HepG2 (cell line): ENCODE data around the gene APBB2. TPM values are rescaled to one million over a fixed set of nuclear protein-coding genes. Genes with fewer than 3 reads are reported as not detected.

Experiments
- ATRX ChIP-seq: sonication (generic); formaldehyde crosslinking; IDR thresholded peaks from 2 replicates; pipeline ENCODE4 v1.4.0; 2020; ENCODE audit warnings: missing genetic modification reagents, borderline replicate concordance
- EHMT2 ChIP-seq: fragments of 200-600 bp; sonication (generic); IDR thresholded peaks from 2 replicates; pipeline ENCODE4 v1.7.0; 2017; ENCODE audit warnings: antibody characterized with exemption, low read depth, low read length, borderline replicate concordance
- ELF1 ChIP-seq: sonication (generic); formaldehyde crosslinking; IDR thresholded peaks from 2 replicates; pipeline ENCODE4 v1.4.0; 2020; ENCODE audit warnings: missing genetic modification reagents
- ETS1 ChIP-seq: sonication (generic); formaldehyde crosslinking; IDR thresholded peaks from 2 replicates; pipeline ENCODE4 v1.4.0; 2020; ENCODE audit warnings: missing genetic modification reagents
- GATA4 ChIP-seq: sonication (generic); IDR thresholded peaks from 2 replicates; pipeline ENCODE4 v1.6.1; 2016; ENCODE audit warnings: antibody characterized with exemption, low read depth, borderline replicate concordance
- HNF1A ChIP-seq, 2 experiments: sonication (generic) in 1 of 2; formaldehyde crosslinking in 1 of 2; IDR thresholded peaks; 2 replicates each; pipeline versions ENCODE4 v1.4.0 to v1.6.1; 2016 to 2020; ENCODE audit warnings: borderline replicate concordance in 1 of 2, low read depth in 1 of 2, mild to moderate bottlenecking in 1 of 2, missing genetic modification reagents in 1 of 2
- LBX2 ChIP-seq: sonication (generic); formaldehyde crosslinking; IDR thresholded peaks from 2 replicates; pipeline ENCODE4 v1.5.0; 2020; ENCODE audit warnings: missing genetic modification reagents, mild to moderate bottlenecking, borderline replicate concordance
- MAFK ChIP-seq, 2 experiments: IDR thresholded peaks in 1 of 2; conservative IDR thresholded peaks in 1 of 2; 2 replicates each; pipeline ENCODE4 v1.6.1; 2011; ENCODE audit warnings: improper control_type of control experiment in 2 of 2, low read length in 2 of 2
- MTF1 ChIP-seq: sonication (generic); formaldehyde crosslinking; IDR thresholded peaks from 2 replicates; pipeline ENCODE4 v1.5.0; 2020; ENCODE audit warnings: missing genetic modification reagents
- NBN ChIP-seq: fragments of 450-650 bp; conservative IDR thresholded peaks from 2 replicates; pipeline ENCODE4 v1.6.1; 2017
- NFIB ChIP-seq: sonication (generic); formaldehyde crosslinking; IDR thresholded peaks from 2 replicates; pipeline ENCODE4 v1.9.0; 2021; ENCODE audit warnings: missing genetic modification reagents, mild to moderate bottlenecking, borderline replicate concordance
- PAF1 ChIP-seq: IDR thresholded peaks from 2 replicates; pipeline ENCODE4 v1.6.1; 2016; ENCODE audit warnings: missing genetic modification reagents, missing compliant biosample characterization
- RFX1 ChIP-seq: fragments of 450-650 bp; IDR thresholded peaks from 2 replicates; pipeline ENCODE4 v1.6.1; 2017
- TBX3 ChIP-seq: fragments of 450-650 bp; IDR thresholded peaks from 2 replicates; pipeline ENCODE4 v1.6.1; 2017; ENCODE audit warnings: antibody characterized with exemption, mild to moderate bottlenecking, inconsistent platforms, borderline replicate concordance
- ZBTB20 ChIP-seq: sonication (generic); formaldehyde crosslinking; IDR thresholded peaks from 2 replicates; pipeline ENCODE4 v1.8.1; 2023; ENCODE audit warnings: missing genetic modification reagents, low read depth, mild to moderate bottlenecking, borderline replicate concordance
- ZKSCAN5 ChIP-seq: sonication (generic); formaldehyde crosslinking; IDR thresholded peaks from 2 replicates; pipeline ENCODE4 v1.5.1; 2020; ENCODE audit warnings: mild to moderate bottlenecking, missing genetic modification reagents
- ZMYM2 ChIP-seq: sonication (generic); formaldehyde crosslinking; IDR thresholded peaks from 2 replicates; pipeline ENCODE4 v1.8.0; 2022; ENCODE audit warnings: mild to moderate bottlenecking, missing genetic modification reagents
- ZNF260 ChIP-seq: sonication (generic); formaldehyde crosslinking; IDR thresholded peaks from 2 replicates; pipeline ENCODE4 v1.4.0; 2020; ENCODE audit warnings: missing genetic modification reagents, low read depth, mild to moderate bottlenecking, borderline replicate concordance
- ZNF570 ChIP-seq: sonication (generic); formaldehyde crosslinking; IDR thresholded peaks from 2 replicates; pipeline ENCODE4 v1.4.0; 2020; ENCODE audit warnings: mild to moderate bottlenecking, missing genetic modification reagents, borderline replicate concordance
- ZNF615 ChIP-seq: sonication (generic); formaldehyde crosslinking; IDR thresholded peaks from 2 replicates; pipeline ENCODE4 v1.5.0; 2020; ENCODE audit warnings: mild to moderate bottlenecking, missing genetic modification reagents, borderline replicate concordance
- ZNF792 ChIP-seq: IDR thresholded peaks from 2 replicates; pipeline ENCODE4 v1.6.1; 2016
- ZSCAN21 ChIP-seq: sonication (generic); formaldehyde crosslinking; IDR thresholded peaks from 2 replicates; pipeline ENCODE4 v1.8.0; 2022; ENCODE audit warnings: mild to moderate bottlenecking, missing genetic modification reagents, moderate library complexity, borderline replicate concordance
- polyA plus RNA-seq, 8 experiments: library from polyadenylated mRNA; depleted of rRNA in 3 of 8; stranded (reverse) in 7 of 8; unstranded in 1 of 8; fragments of >200 nt; fragmentation: Illumina TruSeq in 4 of 8; extraction: Trizol in 4 of 8; gene quantifications; 2 replicates each; pipeline versions ENCODE4 v1.2.1 to v1.2.3, GENCODE V29; 2011 to 2016; ENCODE audit warnings: low read depth in 4 of 8, missing spikeins in 1 of 8, mixed read lengths in 1 of 8; ENCODE audit not compliant: insufficient read depth in 1 of 8
- total RNA-seq, 5 experiments: library from RNA; depleted of rRNA; stranded (reverse); fragments of >200 nt; fragmentation: Illumina TruSeq; extraction: Trizol; gene quantifications; 2 replicates each; pipeline ENCODE4 v1.2.3, GENCODE V29; 2016; ENCODE audit warnings: low read depth in 1 of 5
- TF ChIP-seq, protein P1 (sequence below): sonication (generic); formaldehyde crosslinking; IDR thresholded peaks from 2 replicates; pipeline ENCODE4 v1.4.0; 2020; ENCODE audit warnings: missing genetic modification reagents

The APBB2 gene
- total and polyA plus RNA-seq, 2 of the 13 experiments (the other 11 are each of a cell fraction or from before 2014, with no cell fraction given): 11.7 to 17.0 TPM

DNA sequence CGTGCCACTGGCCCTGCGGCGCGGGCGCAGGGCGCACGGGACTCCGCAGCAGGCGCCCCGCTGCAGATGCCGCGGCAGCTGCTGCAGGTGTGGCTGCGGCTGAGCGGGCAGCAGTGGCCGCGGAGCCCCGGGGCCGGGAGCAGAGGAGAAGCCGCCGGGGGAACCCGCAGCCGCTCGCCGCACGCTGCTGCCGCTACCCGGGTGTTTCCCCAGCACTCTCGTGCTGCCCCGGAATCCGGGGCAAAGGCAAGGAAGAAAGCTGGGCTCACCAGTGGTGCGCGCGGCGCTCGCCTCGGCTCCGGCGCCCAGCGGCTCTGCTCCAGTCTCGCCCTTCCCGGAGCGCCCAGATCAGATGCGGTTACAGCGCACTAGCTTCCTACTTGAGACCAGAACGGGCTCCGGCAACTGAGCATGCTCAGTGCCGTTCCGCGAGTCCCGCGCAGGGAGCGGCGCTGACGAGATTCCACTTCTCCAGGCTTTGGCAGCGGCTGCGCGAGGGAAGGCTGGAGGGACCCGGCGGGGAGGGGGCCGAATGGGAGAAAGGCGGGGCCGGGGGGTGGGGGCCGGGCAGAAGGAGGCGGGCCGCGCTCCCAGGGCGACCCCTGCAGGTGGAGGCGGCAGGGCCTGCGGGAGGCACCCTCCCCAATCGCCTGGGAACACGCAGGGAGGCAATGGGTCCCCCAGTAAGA lies at the start of gene APBB2 (continued):
- TF ChIP-seq ETS1 (CRISPR knock-in tag): no peak
- TF ChIP-seq ZMYM2 (CRISPR knock-in tag): no peak
- no peak for TF ChIP-seq PAF1 (CRISPR knock-in tag)
- no peak for TF ChIP-seq TBX3
- no peak for TF ChIP-seq LBX2 (CRISPR knock-in tag)
- no peak for TF ChIP-seq ZSCAN21
- no peak for TF ChIP-seq NBN
- no peak for TF ChIP-seq ZKSCAN5
- TF ChIP-seq NFIB: no peak
- no peak for TF ChIP-seq MAFK (conservative IDR thresholded peaks at IDR 0.05 in 1 of 2, IDR thresholded peaks at IDR 0.05 in 1 of 2; ENCODE audit: low read length in 2 of 2)
- TF ChIP-seq GATA4: no peak
- TF ChIP-seq EHMT2: no peak
- no peak for TF ChIP-seq ZNF615
- no peak for TF ChIP-seq ZNF260 (CRISPR knock-in tag)
- no peak for TF ChIP-seq ATRX
- TF ChIP-seq ELF1: peak; percentile 76
- no peak for TF ChIP-seq RFX1
- TF ChIP-seq HNF1A (IDR thresholded peaks at IDR 0.05; ENCODE audit: low read depth): no peak
- peak; percentile 36; the same call in 1 of the 2 replicates for TF ChIP-seq HNF1A (CRISPR knock-in tag; IDR thresholded peaks at IDR 0.05; ENCODE audit: borderline replicate concordance)
- no peak for TF ChIP-seq MTF1
- peak; percentile 76 for TF ChIP-seq ZNF792 (CRISPR knock-in tag)
- TF ChIP-seq, protein P1, sequence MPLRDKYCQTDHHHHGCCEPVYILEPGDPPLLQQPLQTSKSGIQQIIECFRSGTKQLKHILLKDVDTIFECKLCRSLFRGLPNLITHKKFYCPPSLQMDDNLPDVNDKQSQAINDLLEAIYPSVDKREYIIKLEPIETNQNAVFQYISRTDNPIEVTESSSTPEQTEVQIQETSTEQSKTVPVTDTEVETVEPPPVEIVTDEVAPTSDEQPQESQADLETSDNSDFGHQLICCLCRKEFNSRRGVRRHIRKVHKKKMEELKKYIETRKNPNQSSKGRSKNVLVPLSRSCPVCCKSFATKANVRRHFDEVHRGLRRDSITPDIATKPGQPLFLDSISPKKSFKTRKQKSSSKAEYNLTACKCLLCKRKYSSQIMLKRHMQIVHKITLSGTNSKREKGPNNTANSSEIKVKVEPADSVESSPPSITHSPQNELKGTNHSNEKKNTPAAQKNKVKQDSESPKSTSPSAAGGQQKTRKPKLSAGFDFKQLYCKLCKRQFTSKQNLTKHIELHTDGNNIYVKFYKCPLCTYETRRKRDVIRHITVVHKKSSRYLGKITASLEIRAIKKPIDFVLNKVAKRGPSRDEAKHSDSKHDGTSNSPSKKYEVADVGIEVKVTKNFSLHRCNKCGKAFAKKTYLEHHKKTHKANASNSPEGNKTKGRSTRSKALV (CRISPR knock-in tag): peak; percentile 93
- TF ChIP-seq ZNF570: no peak
- TF ChIP-seq ZBTB20: no peak
